H9 (cell line): ENCODE data around the gene NKAIN1. TPM values are rescaled to one million over a fixed set of nuclear protein-coding genes. Genes with fewer than 3 reads are reported as not detected.

Source experiments
- DNase-seq: peaks from one replicate; pipeline ENCODE4 v3.0.0-alpha.2; 2017
- H2AFZ ChIP-seq: one replicate; pipeline ENCODE4 v1.6.1; 2013; ENCODE audit warnings: mild to moderate bottlenecking, low read length, control low read depth, moderate library complexity
- H2AK5ac ChIP-seq: 2 replicates; pipeline ENCODE4 v1.6.1; 2013; ENCODE audit warnings: low read length, control low read depth, mixed read lengths; ENCODE audit not compliant: insufficient read length
- H2BK120ac ChIP-seq: one replicate; pipeline ENCODE4 v1.6.1; 2013; ENCODE audit warnings: low read depth, mild to moderate bottlenecking, low read length, control low read depth, inconsistent platforms; ENCODE audit not compliant: poor library complexity, severe bottlenecking
- H2BK12ac ChIP-seq: 2 replicates; pipeline ENCODE4 v1.6.1; 2013; ENCODE audit warnings: low read length, control low read depth, mixed read lengths, low read depth; ENCODE audit not compliant: insufficient read length
- H2BK15ac ChIP-seq: 2 replicates; pipeline ENCODE4 v1.6.1; 2013; ENCODE audit warnings: low read depth, low read length, control low read depth
- H2BK20ac ChIP-seq: one replicate; pipeline ENCODE4 v1.6.1; 2013; ENCODE audit warnings: low read depth, mild to moderate bottlenecking, low read length, control low read depth, inconsistent platforms; ENCODE audit not compliant: poor library complexity, severe bottlenecking
- H2BK5ac ChIP-seq: 2 replicates; pipeline ENCODE4 v1.6.1; 2013; ENCODE audit warnings: low read length, control low read depth, mixed read lengths; ENCODE audit not compliant: insufficient read length
- H3K14ac ChIP-seq: 2 replicates; pipeline ENCODE4 v1.6.1; 2013; ENCODE audit warnings: low read length, control low read depth; ENCODE audit not compliant: insufficient read depth
- H3K18ac ChIP-seq: 2 replicates; pipeline ENCODE4 v1.6.1; 2013; ENCODE audit warnings: low read depth, mild to moderate bottlenecking, mixed read lengths, low read length, control low read depth; ENCODE audit not compliant: insufficient read length
- H3K23ac ChIP-seq: 2 replicates; pipeline ENCODE4 v1.6.1; 2013; ENCODE audit warnings: low read length, control low read depth, mixed read lengths, low read depth; ENCODE audit not compliant: insufficient read length
- H3K23me2 ChIP-seq: 2 replicates; pipeline ENCODE4 v1.6.1; 2013; ENCODE audit warnings: low read depth, mild to moderate bottlenecking, mixed read lengths, low read length, control low read depth; ENCODE audit not compliant: insufficient read length, poor library complexity, severe bottlenecking
- H3K27ac ChIP-seq: 2 replicates; pipeline ENCODE4 v1.5.1; 2013; ENCODE audit warnings: low read length, control low read depth, mixed read lengths, low read depth; ENCODE audit not compliant: insufficient read length
- H3K27me3 ChIP-seq: 2 replicates; pipeline ENCODE4 v1.6.1; 2013; ENCODE audit warnings: low read length, control low read depth, inconsistent platforms; ENCODE audit not compliant: insufficient read depth
- H3K4ac ChIP-seq: 2 replicates; pipeline ENCODE4 v1.6.1; 2013; ENCODE audit warnings: low read depth, mild to moderate bottlenecking, control low read depth, inconsistent platforms, low read length, moderate library complexity
- H3K4me1 ChIP-seq: 2 replicates; pipeline ENCODE4 v1.6.1; 2013; ENCODE audit warnings: low read length, control low read depth, inconsistent platforms; ENCODE audit not compliant: insufficient read depth
- H3K4me2 ChIP-seq: 2 replicates; pipeline ENCODE4 v1.6.1; 2013; ENCODE audit warnings: low read length, control low read depth, mixed read lengths; ENCODE audit not compliant: insufficient read length, insufficient read depth
- H3K56ac ChIP-seq: 2 replicates; pipeline ENCODE4 v1.6.1; 2013; ENCODE audit warnings: low read depth, mild to moderate bottlenecking, mixed read lengths, low read length, control low read depth; ENCODE audit not compliant: insufficient read length
- H3K79me1 ChIP-seq: 2 replicates; pipeline ENCODE4 v1.6.1; 2013; ENCODE audit warnings: low read depth, mild to moderate bottlenecking, moderate library complexity, low read length, control low read depth, inconsistent platforms; ENCODE audit not compliant: insufficient read depth, poor library complexity, severe bottlenecking
- H3K79me2 ChIP-seq: 2 replicates; pipeline ENCODE4 v1.6.1; 2013; ENCODE audit warnings: low read length, control low read depth, inconsistent platforms; ENCODE audit not compliant: insufficient read depth
- H3K9ac ChIP-seq: 2 replicates; pipeline ENCODE4 v1.6.1; 2013; ENCODE audit warnings: low read length, control low read depth, mixed read lengths; ENCODE audit not compliant: insufficient read length; ENCODE audit errors: extremely low read depth
- H3K9me3 ChIP-seq: one replicate; pipeline ENCODE4 v1.6.1; 2013; ENCODE audit warnings: low read depth, low read length, inconsistent platforms; ENCODE audit not compliant: control insufficient read depth
- H3T11ph ChIP-seq: one replicate; pipeline ENCODE4 v1.6.1; 2013; ENCODE audit warnings: mild to moderate bottlenecking, low read length, control low read depth, inconsistent platforms
- H4K20me1 ChIP-seq: one replicate; pipeline ENCODE4 v1.6.1; 2013; ENCODE audit not compliant: control insufficient read depth, insufficient read length, insufficient read depth
- H4K5ac ChIP-seq: 2 replicates; pipeline ENCODE4 v1.6.1; 2013; ENCODE audit warnings: low read depth, mild to moderate bottlenecking, mixed read lengths, low read length, control low read depth; ENCODE audit not compliant: insufficient read length
- H4K8ac ChIP-seq: replicated peaks from 2 replicates; pipeline ENCODE4 v1.6.1; 2013; ENCODE audit warnings: low read length, control low read depth, mixed read lengths, low read depth; ENCODE audit not compliant: insufficient read length
- H4K91ac ChIP-seq: 2 replicates; pipeline ENCODE4 v1.6.1; 2013; ENCODE audit warnings: low read depth, mild to moderate bottlenecking, moderate library complexity, mixed read lengths, low read length, control low read depth; ENCODE audit not compliant: insufficient read length
- H3K27ac Mint-ChIP-seq, 3 experiments: 2 replicates in 2 of 3; 3 replicates in 1 of 3; pipeline ENCODE4 v1.8.0; 2020 to 2021; ENCODE audit warnings: mixed read lengths in 3 of 3, mild to moderate bottlenecking in 1 of 3, moderate library complexity in 1 of 3
- H3K27me3 Mint-ChIP-seq: 2 replicates; pipeline ENCODE4 v1.8.0; 2021; ENCODE audit warnings: low read depth, mild to moderate bottlenecking, moderate library complexity, mixed read lengths
- H3K36me3 Mint-ChIP-seq, 3 experiments: 2 replicates in 2 of 3; 3 replicates in 1 of 3; pipeline ENCODE4 v1.8.0; 2020 to 2021; ENCODE audit warnings: low read depth in 3 of 3, mixed read lengths in 3 of 3; ENCODE audit not compliant: insufficient read depth in 1 of 3
- H3K4me1 Mint-ChIP-seq, 2 experiments: 2 replicates each; pipeline ENCODE4 v1.8.0; 2020; ENCODE audit warnings: mixed read lengths in 2 of 2
- H3K4me3 Mint-ChIP-seq, 2 experiments: 2 replicates in 1 of 2; 3 replicates in 1 of 2; pipeline ENCODE4 v1.8.0; 2020 to 2021; ENCODE audit warnings: mild to moderate bottlenecking in 2 of 2, mixed read lengths in 2 of 2, moderate library complexity in 1 of 2
- H3K9me3 Mint-ChIP-seq, 2 experiments: 2 replicates in 1 of 2; 3 replicates in 1 of 2; pipeline ENCODE4 v1.8.0; 2020; ENCODE audit warnings: mild to moderate bottlenecking in 2 of 2, mixed read lengths in 2 of 2, moderate library complexity in 1 of 2
- CTCF ChIP-seq: fragments of 200-600 bp; sonication (generic); conservative IDR thresholded peaks from 3 replicates; pipeline ENCODE4 v1.8.0; 2021; ENCODE audit warnings: antibody characterized with exemption, mild to moderate bottlenecking
- WGBS: extraction: QIAGEN DNeasy Blood & Tissue Kit; methylation state at CpG from one replicate; pipeline ENCODE4 v1.1.7; 2013; ENCODE audit warnings: missing lambda C conversion rate, low lambda C conversion rate, mixed read lengths; ENCODE audit not compliant: insufficient read length; ENCODE audit errors: extremely low coverage; 5-methylcytosine and 5-hydroxymethylcytosine counted together
- total RNA-seq: library from RNA; stranded (reverse); gene quantifications from 2 replicates; pipeline ENCODE4 v1.2.1, GENCODE V29; 2021

NKAIN1 gene
- total RNA-seq, 1 experiment from 2014 or later = 25.6 TPM

DNA sequence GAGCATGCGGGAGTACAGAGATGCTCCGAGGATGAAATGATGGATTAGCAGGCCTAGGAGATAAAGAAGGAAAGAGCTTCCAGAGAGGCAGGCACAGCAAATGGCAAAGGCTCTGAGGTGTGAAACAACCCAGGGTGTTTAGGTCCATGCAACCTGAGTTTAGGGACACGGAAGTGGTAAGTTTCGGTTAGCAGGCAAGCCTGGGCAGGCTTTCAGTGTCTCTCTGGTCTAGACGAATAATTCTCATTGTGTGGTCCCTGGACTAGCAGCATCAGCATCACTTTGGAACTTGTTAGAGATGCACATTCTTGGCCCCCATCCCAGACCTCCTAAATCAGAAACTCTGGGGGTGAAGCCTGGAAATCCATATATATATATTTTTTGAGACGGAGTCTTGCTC lies 18.6 kb downstream of the NKAIN1 start:
- no peaks in the 10 kb centered on the region for H3K27me3 Mint-ChIP-seq
- H3K4ac ChIP-seq = no peak overlapping the region
- H2BK20ac ChIP-seq = no peak overlapping the region
- no peak overlapping the region for H3K9ac ChIP-seq
- peak overlapping the region in 2 of 3 experiments; percentile 20; a peak in 3 of 7 replicates for H3K27ac Mint-ChIP-seq
- no peak overlapping the region for H2BK5ac ChIP-seq
- H3K4me1 ChIP-seq = no peaks in the 10 kb centered on the region; the same call in 1 of the 2 replicates
- no peak overlapping the region for H2AFZ ChIP-seq
- H3T11ph ChIP-seq = no peak overlapping the region
- no peak overlapping the region for H2BK15ac ChIP-seq
- H3K56ac ChIP-seq = no peak overlapping the region
- no peaks in the 10 kb centered on the region; the same call in 1 of the 2 replicates for H3K79me2 ChIP-seq
- no peak overlapping the region for H3K27ac ChIP-seq
- no peak for TF ChIP-seq CTCF
- no peak overlapping the region for H3K23ac ChIP-seq
- no peaks in the 10 kb centered on the region for H4K20me1 ChIP-seq
- H3K4me1 Mint-ChIP-seq = peaks cover 17 to 20% of the 10 kb centered on the region in 2 experiments
- no peak for DNase-seq
- no peak overlapping the region for H3K14ac ChIP-seq
- H3K4me3 Mint-ChIP-seq = no peak overlapping the region
- H3K79me1 ChIP-seq = no peaks in the 10 kb centered on the region
- no peak overlapping the region for H3K18ac ChIP-seq
- H2AK5ac ChIP-seq = no peak overlapping the region
- no peak overlapping the region for H4K8ac ChIP-seq
- H3K36me3 Mint-ChIP-seq = no peaks in the 10 kb centered on the region
- no peak overlapping the region for H4K91ac ChIP-seq
- H2BK120ac ChIP-seq = no peak overlapping the region
- no peaks in the 10 kb centered on the region for H3K9me3 ChIP-seq
- H4K5ac ChIP-seq = no peak overlapping the region
- no peaks in the 10 kb centered on the region for H3K9me3 Mint-ChIP-seq
- H2BK12ac ChIP-seq = no peak overlapping the region
- H3K27me3 ChIP-seq = no peaks in the 10 kb centered on the region
- WGBS = no CpG with 5 or more reads among the region's 6 CpGs
- H3K4me2 ChIP-seq = no peak overlapping the region
- H3K23me2 ChIP-seq = no peaks in the 10 kb centered on the region
